Inflammatory macrophage treated with lipopolysaccharide for 1 hour (primary cell): ENCODE results near the gene DHX29.

Experiments used
- DNase-seq, 2 donors: peaks; one replicate each; pipeline ENCODE4 v3.0.0-alpha.2; 2020 to 2022

DHX29 gene

DNA sequence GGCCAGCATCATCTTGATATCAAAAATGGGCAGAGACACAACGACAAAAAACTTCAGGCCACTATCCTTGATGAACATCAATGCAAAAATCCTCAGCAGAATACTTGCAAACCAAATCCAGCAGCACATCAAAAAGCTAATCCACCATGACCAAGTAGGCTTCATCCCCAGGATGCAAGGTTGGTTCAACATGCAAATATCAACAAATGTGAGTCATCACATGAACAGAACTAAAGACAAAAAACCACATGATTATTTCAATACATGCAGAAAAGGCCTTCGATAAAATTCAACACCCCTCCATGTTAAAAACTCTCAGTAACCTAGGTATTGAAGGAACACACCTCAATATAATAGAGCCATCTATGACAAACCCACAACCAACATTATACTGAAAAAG lies 8.8 kb upstream of the DHX29 start:
- DNase-seq, result no peak

DNA sequence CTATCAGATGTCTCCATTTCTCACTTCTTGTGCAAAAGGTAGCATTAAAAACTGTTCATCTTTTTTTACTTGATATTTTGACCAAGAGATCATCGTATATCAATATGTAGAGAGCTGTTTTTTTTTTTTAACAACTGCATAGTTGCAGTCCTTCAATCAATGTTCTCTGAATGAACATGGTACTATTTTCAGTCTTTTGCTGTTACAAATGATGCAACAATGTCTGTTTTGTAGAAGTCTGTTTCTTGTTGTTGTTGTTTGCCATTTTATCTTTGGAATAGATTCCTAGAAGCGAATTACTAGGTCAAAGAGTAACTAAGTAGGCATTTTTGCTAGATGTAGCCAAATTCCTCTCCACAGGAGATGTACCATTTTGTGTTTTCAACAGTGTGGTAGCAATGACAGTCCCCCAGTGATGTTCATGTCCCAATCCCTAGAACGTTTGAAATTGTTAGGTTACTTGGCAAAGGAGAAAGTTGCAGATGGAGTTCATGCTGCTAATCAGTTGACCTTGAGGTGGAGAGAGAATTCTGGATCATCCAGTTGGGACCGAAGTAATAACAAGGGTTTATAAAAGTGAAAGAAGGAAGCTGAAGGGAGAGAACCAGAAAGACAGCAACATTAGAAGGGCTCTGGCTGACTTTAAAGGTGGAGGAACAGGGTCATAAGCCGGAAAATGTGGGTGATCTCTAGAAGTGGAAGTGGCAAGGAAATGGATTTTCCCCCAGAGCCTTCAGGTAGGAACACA lies 6.5 kb upstream of the DHX29 start:
- DNase-seq, result peak in 1 of 2 donors; percentile 11

DNA sequence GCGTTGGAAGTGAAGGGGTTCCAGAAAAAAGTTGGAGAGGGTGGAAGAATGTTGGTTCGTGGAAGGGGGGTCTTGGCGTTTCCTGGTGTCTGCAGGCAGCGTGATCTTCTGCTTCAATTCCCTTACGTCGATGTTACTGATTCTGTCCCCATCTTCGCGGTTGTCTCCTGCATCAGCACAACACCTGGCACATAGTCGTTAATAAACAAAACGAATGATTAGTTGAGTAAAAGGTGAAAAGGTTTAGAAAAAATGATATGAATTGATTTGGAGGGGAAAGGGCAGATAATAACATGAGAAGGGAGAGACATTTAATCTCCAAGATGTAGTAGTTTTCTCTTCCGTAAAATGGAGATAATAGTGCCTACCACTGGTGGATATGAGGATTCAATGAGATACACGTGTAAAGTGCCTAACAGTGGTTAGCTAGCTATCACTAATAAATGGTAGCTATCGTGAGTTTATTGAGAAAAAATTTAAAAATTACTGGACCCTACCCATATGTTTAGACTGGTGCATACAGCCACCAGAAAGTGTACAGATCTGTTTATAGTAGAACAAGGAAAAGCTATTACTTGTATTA lies 851 bp upstream of the DHX29 start:
- DNase-seq, result peak; percentile 13 to 28

DNA sequence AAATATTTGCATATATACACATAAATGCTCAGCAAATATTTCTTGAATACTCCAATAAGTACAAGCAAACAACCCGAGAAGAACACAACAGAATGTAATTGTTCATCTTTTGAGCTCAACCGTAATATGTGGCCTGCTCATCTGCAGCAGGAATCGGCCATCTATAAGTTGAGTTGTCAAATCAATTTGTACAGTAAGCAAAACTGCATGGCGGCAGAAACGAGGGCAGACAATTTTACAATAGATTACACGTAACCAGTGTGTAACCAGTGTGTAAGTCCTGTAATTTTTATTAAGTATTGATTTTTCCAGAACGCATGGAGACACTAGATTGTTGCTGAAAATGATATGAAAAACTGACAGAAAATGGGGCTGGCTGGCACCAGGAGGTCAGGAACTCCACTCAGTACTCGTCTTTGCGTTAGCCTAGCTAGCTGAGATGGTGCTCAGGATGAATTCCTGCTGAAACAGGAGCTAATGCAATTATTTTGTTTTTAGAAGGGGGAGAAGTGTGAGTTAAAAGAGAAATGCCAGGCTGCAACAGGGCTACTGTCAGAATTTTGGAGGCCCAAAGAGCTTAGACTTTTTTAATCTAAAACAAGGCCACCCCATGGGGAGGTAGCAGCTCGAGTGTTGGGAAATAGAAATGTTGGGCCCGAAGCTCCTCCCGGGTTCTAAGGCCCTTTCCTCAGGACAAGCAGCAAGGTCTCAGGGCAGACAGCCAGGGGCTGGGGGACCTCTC lies 682 bp downstream of the DHX29 start:
- DNase-seq, result peak in 1 of 2 donors; percentile 6

DNA sequence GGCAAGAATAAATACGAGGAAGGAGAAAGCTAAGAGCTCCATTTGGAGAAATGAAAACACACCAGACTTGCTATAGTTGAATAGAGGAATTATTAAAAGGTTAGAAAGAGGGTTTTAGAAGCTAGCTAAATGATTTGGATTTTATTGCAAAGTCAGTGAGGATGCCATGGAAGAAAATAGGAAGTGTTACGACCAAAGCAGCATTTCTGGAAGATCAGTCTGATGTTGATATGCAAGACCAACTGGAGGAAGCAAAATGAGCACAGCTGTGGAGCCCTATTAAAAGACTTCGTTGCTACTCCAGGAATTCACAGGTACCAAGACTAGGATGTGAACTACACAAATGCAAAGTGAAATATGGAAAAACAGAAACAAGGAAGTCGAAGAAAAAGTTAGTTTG lies 2.1 kb downstream of the DHX29 start:
- peak; percentile 12 to 19 for DNase-seq

DNA sequence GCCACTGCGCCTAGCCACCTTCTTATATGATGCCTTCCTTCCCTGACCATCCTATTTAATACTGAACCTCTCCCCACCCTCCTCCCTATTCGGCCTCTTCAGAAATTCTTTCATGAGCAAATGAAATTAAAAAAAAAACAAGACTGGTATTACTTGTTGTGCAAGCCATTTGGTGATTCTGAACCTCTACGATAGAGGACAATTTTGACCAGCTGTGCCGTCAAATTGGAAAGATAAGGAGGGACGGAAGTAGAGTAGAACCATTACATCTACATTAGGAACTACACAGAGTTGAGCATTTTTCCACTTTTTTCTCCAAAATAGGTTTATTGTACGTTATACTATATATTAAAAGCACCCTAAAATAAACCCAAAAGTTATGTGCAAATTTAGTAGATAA lies 2.9 kb downstream of the DHX29 start:
- DNase-seq, result no peak

DNA sequence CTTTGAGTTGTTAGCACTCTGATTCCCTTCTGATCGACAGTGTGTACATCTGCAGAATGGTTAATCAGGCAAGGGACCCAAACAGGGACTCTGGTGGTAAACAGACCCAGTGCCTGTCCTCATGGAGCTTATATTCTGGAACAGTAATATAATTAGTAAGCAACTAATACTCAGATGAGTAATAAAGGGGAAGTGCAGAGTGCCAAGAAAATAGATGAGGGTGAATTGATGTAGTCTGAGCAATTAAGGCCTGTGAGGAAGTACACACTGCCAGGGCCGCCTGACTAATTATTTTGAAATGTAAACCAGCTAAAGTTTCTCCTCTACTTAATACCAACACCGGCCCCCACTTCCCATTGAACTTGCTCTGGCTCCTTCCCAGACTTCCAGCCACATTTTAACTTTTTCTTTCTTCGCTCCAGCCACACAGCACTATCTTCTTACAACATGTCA lies 4.2 kb downstream of the DHX29 start:
- peak; percentile 65 to 74 for DNase-seq

DNA sequence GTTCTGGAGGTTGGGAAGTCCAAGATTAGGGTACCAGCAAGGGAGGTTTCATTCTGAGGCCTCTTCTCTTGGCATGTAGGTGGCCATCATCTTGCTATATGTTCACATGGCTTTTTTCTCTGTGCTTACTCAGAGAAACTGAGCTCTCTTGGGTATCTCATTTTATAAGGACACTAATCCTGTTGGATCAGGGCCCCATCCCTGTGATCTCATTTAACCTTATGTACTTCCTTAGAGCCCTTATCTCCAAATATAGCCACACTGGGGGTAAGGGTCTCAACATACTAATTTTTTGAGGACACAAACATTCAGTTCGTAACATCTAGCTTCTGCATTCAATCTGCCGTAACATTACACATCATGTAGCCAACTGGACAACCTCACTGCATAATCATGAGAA lies 6.6 kb downstream of the DHX29 start:
- no peak for DNase-seq

DNA sequence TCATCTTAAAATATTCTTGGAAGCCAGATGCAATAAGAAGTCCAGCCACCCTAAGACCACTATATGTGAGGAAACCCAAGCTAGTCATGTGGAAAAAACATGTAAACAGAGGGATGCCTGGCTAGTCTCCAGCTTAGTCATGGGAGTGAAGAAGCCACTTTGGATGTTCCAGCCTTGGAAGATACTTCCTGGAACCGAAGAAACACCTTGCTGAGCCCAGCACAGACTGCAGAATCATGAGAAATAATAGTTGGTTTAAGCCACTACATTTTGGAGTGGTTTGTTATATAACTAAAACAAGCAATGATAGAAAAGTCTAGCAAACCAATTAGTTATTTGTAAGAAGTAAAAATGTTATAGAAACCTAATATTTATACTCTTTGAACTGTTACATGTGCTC lies 12.6 kb downstream of the DHX29 start:
- no peak for DNase-seq

DNA sequence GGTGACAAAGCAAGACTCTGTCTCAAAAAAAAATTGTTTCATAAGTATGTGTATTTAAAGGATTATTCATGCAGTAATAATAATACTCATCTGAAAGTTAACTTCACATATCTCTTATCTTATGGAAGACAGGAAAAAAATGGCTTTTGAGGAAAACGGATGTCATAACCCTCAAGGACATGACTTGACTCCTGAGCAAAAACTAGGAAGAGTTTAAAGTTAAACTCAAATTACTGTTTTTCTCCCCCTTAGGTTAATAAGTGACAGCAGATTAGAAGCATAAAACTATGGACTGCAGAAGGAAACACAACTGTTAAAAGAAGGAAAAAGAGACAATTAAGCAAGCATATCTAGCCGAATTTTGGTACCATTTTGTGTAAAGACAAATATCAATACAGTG lies 16.5 kb downstream of the DHX29 start:
- no peak for DNase-seq

DNA sequence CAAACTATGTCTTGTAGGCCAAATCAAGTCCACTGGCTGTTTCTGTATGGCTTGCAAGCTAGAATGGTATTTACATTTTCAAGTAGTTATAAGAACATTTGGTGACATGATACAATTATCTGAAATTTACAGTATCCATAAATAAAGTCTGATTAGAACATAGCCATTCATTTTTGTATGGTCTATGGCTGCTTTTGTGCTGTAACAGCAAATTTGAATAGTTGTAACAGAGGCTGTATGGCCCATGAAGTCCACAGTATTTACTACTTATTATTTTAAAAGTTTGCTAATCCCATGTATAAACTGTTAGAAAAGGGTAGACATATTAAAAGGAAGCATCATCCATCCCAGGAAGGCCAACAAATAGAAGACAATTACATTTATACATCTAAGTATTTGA lies 17.7 kb downstream of the DHX29 start:
- DNase-seq, result no peak

DNA sequence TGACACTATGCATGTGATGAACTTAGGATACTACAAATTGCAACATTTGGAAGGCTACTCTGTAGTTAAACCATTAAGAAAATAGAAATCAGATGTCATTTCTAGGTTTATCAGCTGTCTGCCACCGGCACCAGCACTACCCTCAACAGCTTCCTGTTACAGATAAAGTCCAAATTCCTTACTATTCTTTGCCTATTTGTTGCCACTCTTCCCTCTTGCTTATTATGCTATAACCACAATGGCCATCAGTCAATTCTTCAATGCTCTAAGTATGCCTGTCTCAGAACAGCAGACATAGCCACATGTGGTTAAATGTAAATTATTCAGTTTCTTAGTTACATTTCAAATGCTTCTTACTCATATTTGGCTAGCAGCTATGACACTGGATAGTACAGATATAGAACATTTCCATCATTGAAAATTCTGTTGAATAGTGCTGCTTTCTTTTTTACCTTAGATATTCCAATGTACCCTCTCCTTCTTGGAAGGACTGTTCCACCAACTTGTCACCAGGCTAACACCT lies 21.0 kb downstream of the DHX29 start:
- DNase-seq, result no peak

DNA sequence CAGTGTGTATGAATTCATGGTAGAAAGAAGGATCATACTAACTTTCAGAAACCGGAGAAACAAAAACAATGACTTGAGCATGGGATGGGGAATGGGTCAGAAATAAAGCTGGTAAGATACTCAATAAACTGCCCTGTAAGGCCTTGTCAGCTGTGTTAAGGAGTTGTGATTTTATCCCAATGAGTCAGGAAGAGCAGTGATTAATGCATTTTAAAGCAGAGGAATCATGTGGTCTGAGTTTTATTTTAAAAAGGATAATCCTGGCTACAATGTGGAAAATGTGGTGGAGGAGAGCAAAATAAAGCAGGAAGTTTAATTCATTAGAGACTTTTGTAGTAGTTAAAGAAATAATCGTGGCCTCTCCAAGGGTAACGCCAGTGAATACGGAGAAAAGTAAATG lies 28.7 kb downstream of the DHX29 start:
- DNase-seq, result no peak

DNA sequence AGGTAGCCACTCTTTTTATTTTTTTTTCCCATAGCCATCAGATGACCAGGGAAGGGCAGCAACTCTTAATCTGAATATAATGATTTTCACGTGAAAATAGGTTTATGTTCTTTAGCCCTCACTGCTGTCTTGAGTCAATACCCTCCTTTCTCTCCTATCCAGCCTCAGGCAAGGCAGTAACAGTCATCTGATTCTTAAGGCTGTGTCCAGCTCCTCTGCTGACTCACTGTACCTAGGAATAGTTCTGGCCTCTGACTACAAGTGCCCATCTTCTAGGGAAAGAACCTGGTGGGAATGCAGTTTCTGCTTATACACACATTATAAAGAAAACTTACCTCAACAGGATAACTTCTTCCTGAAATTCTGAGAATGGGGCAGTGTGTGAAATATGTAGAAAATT lies 30.7 kb downstream of the DHX29 start:
- no peak for DNase-seq

DNA sequence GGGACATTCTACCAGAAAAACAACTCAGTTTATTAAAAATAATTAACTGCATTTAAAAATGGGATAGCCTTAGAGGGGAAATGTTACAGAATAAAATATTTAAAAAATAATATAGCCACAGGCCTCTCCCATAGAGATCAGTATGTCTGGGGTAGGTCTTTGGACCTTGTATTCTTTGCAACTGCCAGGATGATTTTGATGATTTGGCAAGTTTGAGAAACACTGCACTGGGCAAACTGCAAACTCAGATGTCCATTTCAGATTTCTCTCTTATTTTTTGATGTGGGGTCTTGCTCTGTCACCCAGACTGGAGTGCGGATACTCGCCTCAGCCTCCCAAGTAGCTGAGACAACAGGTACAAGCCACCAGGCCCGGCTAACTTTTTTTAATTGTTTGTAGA lies 49.2 kb downstream of the DHX29 start:
- no peak for DNase-seq

DNA sequence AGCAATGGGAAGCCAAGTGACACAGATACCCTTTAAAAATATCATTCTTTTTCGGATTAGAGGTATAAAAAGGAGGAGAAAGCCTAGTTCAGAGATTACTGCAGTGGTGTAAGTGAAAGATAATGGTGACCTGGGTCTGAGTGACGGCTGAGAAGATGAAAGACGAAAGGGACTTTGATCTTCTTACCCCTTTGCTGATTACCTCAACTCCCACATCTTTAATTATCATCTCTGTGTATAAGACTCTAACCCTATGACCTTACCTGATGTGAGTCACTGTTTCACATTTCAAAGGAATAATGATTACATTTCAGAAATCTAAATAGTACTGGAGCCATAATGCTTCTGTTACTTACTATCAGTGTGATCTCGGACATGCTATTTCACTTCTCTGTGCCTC lies 52.7 kb downstream of the DHX29 start:
- DNase-seq, result no peak

DNA sequence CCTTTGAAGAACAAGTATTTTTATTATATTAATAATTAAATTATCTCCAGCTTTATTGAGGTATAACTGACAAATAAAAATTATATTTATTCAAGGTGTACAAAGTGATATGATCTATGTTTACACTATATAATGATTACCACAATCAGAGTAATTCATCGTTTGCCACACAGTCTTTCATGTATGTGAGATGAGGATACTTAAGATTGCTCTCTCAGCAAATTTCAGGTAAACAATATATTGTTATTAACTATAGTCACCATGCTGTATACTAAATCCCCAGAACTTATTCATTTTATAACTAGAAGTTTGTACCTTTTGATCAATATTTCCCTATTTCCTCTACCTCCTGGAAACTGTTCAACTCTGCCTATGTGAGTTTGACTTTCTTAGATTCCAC lies 57.4 kb downstream of the DHX29 start:
- DNase-seq, result no peak

DNA sequence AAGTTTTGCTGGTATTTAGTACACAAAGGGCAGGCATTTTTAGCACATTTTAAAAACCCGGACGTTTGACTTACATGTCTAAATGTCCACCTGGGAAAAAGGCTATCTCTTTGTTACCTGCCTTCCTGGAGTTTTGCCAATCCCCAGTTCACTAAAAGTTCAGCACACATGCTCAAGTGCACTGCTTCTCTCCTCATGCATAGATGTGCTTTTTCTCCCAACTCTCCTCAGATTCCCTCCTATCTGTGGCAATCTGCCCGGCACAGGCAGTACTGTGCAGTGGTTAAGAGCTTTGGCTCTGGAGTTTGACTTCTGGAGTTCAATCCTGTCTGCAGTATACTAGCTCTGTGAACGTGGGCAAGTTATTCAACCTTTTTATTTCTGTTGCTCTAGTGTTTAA lies 65.7 kb downstream of the DHX29 start:
- DNase-seq, result no peak

DNA sequence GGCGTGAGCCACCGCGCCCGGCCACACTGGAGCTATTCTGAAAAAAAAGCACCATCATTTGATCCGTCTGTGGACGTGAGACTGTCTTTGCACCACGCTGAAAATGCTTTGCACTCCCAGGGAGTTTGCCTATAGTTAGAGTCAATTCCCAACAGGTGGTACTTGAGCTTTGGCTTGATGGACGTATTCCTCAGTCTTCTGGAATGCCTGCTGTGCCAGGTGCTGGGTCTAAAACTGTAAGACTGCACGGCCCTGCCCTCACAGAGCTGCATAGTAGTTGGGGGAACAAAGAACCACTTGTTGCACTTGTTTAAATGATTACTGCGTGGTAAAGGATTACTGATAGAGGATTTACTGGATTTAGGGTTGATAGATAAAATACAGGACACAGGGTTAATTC lies 70.7 kb downstream of the DHX29 start:
- no peak for DNase-seq

DNA sequence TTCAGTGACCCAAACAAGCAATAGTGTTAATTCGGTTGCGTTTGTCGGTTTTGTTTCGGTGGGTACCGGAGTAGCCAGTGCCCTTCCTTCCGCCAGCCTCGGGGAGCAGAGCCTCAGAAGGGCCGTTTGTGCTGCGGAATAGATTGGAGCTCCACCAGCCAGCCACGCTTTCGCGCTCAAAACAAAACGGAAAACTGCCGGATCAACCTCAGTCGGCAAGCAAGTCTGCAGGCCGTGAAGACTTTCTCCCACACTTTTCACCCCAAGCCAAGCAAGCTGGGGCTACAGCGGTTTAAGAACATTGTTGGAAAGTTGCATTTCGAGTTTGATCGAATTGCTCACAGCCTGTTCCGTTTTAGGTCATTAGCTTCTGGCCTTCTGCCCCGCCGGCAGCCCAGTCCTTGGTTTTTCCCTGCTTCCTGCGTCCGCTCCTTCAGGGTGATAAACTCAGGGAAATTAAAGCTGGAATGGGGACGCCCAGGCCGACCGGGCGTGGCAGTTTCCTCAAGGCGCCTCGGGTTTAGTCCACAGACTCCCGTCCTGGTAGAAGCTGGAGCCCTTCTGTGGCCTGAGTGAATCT lies 73.3 kb downstream of the DHX29 start:
- DNase-seq, result peak in 1 of 2 donors; percentile 11

DNA sequence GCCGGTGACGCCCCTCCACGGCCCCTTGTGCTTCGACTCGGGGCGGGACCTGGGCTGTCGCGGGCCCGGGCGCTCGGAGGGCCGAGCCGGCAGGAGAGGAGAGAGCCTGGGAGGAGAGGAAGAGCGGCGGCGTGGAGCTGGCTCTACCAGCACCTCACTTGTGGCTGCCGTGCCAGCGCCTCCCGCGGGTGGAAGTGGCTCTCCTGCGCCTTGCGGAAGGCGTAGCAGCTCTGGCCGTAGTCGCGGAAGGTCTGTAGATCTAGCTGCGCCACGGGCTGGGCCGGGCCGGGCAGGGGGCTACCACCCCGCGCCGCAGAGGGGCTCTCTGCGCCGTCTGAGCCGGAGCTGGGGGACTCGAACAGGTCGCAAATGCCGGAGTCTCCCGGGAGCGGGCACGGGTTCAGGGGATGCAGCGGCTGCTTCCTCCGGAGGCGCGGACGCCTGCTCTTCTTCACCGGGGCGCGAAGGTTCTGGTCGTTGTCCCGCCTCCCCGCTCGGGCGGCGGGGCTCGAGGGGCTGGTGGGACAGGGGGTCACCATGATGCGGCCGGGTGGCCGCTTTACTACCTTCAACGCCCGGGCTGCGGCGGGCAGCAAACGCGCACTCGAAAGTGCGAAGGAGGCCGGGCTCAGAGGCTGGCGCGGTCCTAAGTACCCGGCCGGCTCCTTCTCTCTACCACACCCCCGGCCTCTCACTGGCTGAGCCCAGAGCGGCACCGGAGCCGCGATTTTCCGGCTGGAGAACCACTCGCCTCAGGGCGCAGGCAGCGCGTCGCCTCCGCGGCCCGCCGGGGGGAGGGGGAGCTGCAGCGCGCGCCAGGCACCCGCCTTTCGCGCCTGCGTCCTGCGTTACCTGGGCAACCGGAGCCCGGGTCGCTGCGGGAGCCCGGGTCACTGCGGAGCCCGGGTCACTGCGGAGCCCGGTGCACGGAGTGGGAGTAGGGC lies 74.2 kb downstream of the DHX29 start, which contains the start of gene CCNO:
Gene CCNO (minus strand): TSS at position 624 of the 944 bp plus-strand sequence. CDS start 85 bp downstream, at position 539.
- peak; percentile 31 to 39 for DNase-seq
